Activated CD8-positive, alpha-beta memory T cell treated with anti-CD3 and anti-CD28 coated beads for 48 hours (primary cell): ENCODE measurements around the gene IPO4.

Experiments
- DNase-seq, 3 experiments: peaks; one replicate each; pipeline ENCODE4 v3.0.0-alpha.2; 2020; ENCODE audit warnings: low read depth in 2 of 3, low spot score in 2 of 3

The IPO4 gene

GRCh38 chr14:24194186-24194872 lies 5.7 kb upstream of the IPO4 start:
- DNase-seq = no peak

DNA sequence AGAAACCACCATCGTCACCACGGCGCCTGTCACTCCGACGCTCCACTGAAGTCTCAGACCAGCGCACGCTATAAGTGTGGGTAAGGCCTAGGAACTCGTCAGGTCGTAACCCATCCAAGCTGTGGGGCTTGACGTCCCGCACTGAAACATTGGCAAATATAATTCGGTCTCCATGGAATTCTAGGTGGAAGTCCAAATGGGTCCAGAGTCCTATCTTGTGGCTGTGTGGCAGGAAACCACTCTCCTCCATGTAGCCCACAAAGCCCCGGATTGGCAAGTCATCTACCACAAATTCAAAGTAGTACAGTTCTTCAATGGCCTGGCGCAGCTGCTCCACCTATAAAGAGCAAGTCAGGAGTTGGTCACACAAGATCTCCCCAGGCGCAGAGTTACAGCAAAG lies 4.3 kb upstream of the IPO4 start:
- DNase-seq = no peak

- no peak for DNase-seq
These were observed 1.8 kb upstream of the IPO4 start for GRCh38 chr14:24190416-24190815.

- DNase-seq = no peak
These were observed 844 bp upstream of the IPO4 start for GRCh38 chr14:24189460-24189859.

- no peak for DNase-seq
These were observed 401 bp upstream of the IPO4 start for GRCh38 chr14:24189059-24189375.

- no peak for DNase-seq
These were observed 1.1 kb downstream of the IPO4 start for GRCh38 chr14:24187539-24187915.

- DNase-seq = no peak
These were observed 1.6 kb downstream of the IPO4 start for GRCh38 chr14:24186831-24187538.

- DNase-seq = no peak
These were observed 2.9 kb downstream of the IPO4 start for GRCh38 chr14:24185741-24186140.

DNA sequence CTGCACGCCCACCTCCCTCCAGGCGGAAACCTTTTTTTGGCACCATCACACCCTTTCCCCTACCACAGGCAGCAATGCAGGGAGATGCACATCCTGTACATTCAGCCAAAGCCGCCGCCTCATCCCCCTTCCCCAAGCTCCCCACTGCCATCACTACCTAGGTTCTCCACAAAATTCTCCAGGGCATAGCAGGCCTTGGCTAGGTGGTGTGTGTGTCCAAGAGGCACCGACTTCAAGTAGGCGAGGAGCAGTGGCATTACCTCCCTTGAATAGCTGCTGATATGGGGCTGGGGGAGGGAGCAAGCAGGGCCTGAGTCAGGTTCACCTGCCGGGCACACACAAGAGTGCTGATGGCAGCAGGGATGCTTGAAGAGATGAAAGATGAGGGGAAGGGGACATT lies 3.6 kb downstream of the IPO4 start:
- no peak for DNase-seq

DNA sequence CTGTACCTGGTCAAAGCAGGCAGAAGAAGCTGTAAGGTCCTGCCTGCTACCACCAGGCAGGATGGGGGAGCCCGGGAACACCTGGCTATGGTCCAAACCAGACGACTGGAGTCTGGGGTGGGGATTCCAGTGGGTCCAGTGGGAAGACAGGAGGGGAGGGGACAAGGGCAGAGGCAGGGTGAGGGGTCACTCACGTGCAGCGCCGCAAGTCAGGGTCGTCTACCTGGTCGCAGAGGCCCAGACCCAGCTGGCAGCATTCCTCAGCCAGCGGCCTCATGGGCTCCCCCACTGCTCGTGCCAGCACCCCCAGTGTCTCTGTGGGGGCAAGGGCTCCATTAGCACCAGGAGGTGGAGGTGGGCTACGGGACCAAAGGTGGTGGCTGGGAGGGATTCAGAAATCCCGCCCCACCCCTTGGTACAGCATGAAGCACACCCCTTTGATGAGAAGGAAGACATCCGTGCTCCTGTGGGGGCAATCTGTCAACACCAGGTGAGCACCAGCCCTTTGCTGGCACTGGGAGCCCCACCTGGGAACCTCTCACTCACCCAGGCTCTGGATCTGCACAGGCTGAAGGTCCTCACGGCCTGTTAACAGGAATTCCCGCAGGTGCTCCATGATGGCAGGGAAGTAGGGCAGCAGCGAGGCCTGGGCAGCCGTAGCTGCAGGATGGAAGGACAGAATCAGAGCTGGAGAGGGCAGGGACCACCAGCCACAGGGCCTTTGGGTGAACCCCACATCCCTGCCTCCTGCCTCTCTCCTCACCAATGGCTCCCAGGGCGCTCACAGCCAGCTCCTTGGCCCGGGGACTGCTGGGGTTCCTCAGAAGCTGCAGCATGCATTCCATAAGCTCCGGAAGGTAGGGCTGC lies 4.3 kb downstream of the IPO4 start:
- DNase-seq = no peak

DNA sequence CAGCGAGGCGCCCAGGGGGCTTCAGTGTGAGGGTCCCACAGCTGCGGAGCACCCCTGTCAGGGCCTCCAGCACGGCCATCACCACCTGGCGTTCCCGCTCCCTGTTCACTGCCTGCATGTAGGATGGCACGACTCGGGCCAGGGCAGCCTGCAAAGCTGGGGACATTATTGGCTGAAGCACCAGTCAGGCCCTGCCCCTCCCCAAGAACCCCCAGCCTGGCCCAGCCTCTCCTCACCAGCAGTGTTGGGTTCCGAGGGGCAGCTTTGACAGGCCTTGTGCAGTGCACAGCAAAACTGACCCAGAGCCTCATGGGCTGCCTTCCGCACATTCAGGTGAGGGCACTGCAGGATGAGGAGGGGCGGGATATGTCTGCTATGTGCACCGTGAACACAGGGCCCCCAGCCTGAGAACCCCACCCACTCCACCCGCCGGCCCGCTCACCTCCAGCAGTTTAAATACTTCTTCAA lies 5.6 kb downstream of the IPO4 start:
- no peak for DNase-seq

DNA sequence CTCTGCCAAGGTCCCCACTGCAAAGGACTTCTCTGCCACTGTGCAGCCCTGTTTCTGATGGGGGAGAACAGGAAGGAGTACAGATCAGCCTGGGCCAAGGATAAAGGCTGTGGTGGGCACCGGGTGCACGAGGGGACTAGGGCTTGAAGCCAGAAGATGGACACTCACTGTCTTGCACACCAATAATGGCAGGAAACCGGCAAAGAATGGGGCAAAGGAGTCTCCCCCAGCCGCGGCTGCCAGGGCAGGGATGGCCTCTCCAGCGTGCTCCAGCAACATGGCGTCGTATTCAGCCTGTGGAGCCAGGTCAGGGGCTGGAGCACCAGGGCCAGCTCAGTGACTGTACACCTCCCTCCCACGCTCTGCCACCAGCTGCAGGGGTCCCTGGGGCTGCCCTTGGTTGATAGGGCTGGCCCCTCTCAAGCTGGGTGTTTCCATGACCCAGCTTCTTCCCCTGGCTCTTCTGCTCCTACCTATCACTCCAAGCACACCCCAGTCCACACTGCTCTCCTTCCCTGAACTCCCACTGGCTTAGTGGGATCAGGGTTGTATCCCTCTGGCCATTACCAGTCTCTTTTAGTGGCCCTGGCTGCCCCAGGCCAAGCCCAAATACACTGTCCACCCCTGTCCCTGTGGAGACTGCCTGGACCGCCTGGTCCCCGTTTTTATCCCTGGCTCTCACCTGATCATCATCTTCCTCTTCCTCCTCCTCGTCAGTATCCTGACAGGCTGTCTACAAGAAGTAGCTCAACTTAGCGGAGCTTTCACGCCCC lies 6.3 kb downstream of the IPO4 start:
- DNase-seq = no peak

GRCh38 chr14:24181371-24182077 lies 7.1 kb downstream of the IPO4 start:
- no peak for DNase-seq

- no peak for DNase-seq
These were observed 8.4 kb downstream of the IPO4 start for GRCh38 chr14:24179961-24180796.

- no peak for DNase-seq
These were observed 9.2 kb downstream of the IPO4 start for GRCh38 chr14:24179294-24179960.

- DNase-seq = no peak
These were observed 10.0 kb downstream of the IPO4 start for GRCh38 chr14:24178399-24179178.

DNA sequence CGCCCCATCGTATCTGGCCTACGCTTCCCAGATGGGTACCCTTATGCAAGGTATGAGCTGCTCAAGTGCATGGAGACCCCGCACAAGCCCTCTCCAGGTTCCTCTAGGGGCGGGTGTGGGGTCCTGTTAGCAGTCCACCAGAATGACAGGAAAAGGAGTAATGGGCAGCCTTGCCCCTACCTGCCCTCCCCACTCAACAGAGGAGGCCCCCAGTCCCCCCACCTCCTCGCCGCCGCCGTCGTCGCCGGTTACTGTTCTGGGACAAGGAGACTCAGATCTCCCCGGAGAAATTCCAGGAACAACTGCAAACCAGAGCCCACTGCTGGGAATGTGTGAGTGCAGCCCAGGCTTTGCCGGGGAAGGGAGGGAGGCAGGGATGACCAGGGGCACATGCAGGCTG lies 10.7 kb downstream of the IPO4 start:
- DNase-seq = no peak

DNA sequence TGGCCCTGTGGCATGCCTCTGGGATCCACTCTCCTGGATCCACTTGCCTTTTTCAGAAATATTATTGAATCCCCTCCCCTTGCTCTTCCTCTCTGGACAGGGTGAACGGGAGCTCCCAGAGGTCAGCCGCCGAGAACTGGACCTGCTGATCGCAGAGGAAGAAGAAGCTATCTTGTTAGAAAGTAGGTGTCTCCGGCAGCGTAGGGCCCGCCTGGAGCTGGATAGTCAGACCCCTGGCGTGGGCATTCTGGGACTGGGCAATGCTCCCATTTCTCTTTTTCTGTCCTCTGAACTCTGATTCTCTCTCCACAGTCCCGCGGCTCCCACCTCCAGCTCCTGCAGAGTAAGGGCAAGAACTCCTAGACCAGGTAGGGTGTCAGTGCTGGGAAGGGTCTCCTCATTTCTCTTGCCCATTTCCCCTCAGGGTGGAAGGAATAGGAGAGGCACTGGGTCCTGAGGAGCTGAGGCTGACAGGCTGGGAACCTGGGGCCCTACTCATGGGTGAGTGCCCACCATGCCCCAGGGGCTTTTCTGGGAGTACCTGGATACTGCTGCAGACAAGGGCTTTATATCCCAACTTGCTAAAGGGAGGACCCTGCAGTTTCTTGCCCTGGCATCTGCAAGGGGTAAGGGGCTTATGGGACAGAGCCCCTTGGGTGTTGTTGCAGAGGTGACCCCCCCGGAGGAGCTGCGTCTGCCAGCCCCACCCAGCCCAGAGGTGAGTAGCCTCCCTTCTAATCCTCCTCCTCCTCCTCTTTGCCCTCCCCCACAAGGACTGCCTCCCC lies 11.4 kb downstream of the IPO4 start:
- DNase-seq = no peak
